ENCODE measurements around the gene DDA1.
"Not testable (repeated sequence)": the region's sequence is repeated elsewhere in the genome, so short reads cannot be mapped to it uniquely, and the experiment has no call there.

DDA1 gene

GRCh38 chr19:17309198-17309964 lies at the start of gene DDA1:
Gene DDA1, plus strand, starts transcription at chr19:17309563. Its CDS starts 92 bp downstream, at chr19:17309655.
- DNase-seq (ENCODE audit: low read depth), result peak; percentile 100

GRCh38 chr19:17259934-17260333 lies 49.4 kb upstream of the DDA1 start:
- DNase-seq (ENCODE audit: low read depth), result no peak

GRCh38 chr19:17260842-17261325 lies 48.5 kb upstream of the DDA1 start:
- peak; percentile 60 for DNase-seq (ENCODE audit: low read depth)

- DNase-seq (ENCODE audit: low read depth), result no peak
Observed at GRCh38 chr19:17262557-17262956, 46.8 kb upstream of the DDA1 start.

- DNase-seq (ENCODE audit: low read depth), result no peak
Observed at GRCh38 chr19:17263712-17264640, 45.4 kb upstream of the DDA1 start.

GRCh38 chr19:17264641-17264979 lies 44.8 kb upstream of the DDA1 start, which contains the start of gene USHBP1:
Gene USHBP1, minus strand, starts transcription at chr19:17264745. Its CDS starts 446 bp downstream, at chr19:17264299.
- no peak for DNase-seq (ENCODE audit: low read depth)

GRCh38 chr19:17266026-17266425 lies 43.3 kb upstream of the DDA1 start:
- DNase-seq (ENCODE audit: low read depth), result no peak

GRCh38 chr19:17266589-17266974 lies 42.8 kb upstream of the DDA1 start:
- no peak for DNase-seq (ENCODE audit: low read depth)

- peak; percentile 99 for DNase-seq (ENCODE audit: low read depth)
Observed at GRCh38 chr19:17266975-17267788, 42.2 kb upstream of the DDA1 start, which contains the start of gene BABAM1. Gene BABAM1, plus strand, starts transcription at chr19:17267443. Its CDS starts 1,364 bp downstream, at chr19:17268807.

GRCh38 chr19:17268754-17269153 lies 40.6 kb upstream of the DDA1 start:
- DNase-seq (ENCODE audit: low read depth), result no peak

- not testable (repeated sequence) for DNase-seq (ENCODE audit: low read depth)
Observed at GRCh38 chr19:17274892-17275291, 34.5 kb upstream of the DDA1 start.

GRCh38 chr19:17275441-17276175 lies 33.8 kb upstream of the DDA1 start:
- no peak for DNase-seq (ENCODE audit: low read depth)

- no peak for DNase-seq (ENCODE audit: low read depth)
Observed at GRCh38 chr19:17279436-17279835, 29.9 kb upstream of the DDA1 start.

- DNase-seq (ENCODE audit: low read depth), result peak; percentile 42
Observed at GRCh38 chr19:17281391-17282304, 27.7 kb upstream of the DDA1 start, which contains the start of gene ANKLE1. Gene ANKLE1, plus strand, starts transcription at chr19:17281901. Its CDS starts 20 bp downstream, at chr19:17281921.

- peak; percentile 65 for DNase-seq (ENCODE audit: low read depth)
Observed at GRCh38 chr19:17282488-17283125, 26.8 kb upstream of the DDA1 start.

- DNase-seq (ENCODE audit: low read depth), result no peak
Observed at GRCh38 chr19:17283504-17283996, 25.8 kb upstream of the DDA1 start.

GRCh38 chr19:17285415-17286135 lies 23.8 kb upstream of the DDA1 start:
- no peak for DNase-seq (ENCODE audit: low read depth)

- DNase-seq (ENCODE audit: low read depth), result no peak
Observed at GRCh38 chr19:17286263-17286662, 23.1 kb upstream of the DDA1 start.

GRCh38 chr19:17286752-17287151 lies 22.6 kb upstream of the DDA1 start:
- no peak for DNase-seq (ENCODE audit: low read depth)
